Measurements from ENCODE around the gene PHACTR4. TPM values are rescaled to one million over a fixed set of nuclear protein-coding genes. Genes with fewer than 3 reads are reported as not detected.
"Not testable (repeated sequence)": the region's sequence is repeated elsewhere in the genome, so short reads cannot be mapped to it uniquely, and the experiment has no call there.

The PHACTR4 gene
- total and polyA plus RNA-seq, 9 donors, result 20.1 to 50.8 (median 31.8) TPM

DNA sequence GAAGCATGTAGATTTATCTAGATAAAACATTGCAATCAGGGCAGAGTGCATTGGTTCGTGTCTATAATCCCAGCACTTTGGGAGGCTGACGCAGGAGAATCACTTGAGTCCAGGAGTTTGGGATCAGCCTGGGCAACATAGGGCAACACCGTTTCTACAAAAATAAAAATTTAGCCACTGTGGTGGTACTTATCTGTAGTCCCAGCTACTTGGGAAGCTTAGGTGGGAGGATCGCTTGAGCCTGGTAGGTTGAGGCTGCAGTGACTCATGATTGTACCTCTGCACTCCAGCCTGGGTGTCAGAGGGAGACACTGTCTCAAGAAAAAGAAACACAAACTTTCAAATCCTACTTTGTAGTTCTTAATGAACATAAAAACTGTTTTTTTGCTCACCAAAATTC, 72.1 kb downstream of the PHACTR4 start:
- Histone ChIP-seq H3K27ac (no peak overlapping the region), H3K36me3 (no peaks in the 10 kb centered on the region), H3K9me3 (no peaks in the 10 kb centered on the region), H3K4me1 (ENCODE audit: insufficient read depth) (peaks cover 4% of the 10 kb centered on the region), H3K27me3 (no peaks in the 10 kb centered on the region), H3K4me3 (no peak overlapping the region)
- 88 to 93% (median 93%) methylated on average over 4 of the region's 4 CpGs for WGBS, 3 donors
- no peak for DNase-seq
- TF ChIP-seq EP300 (IDR thresholded peaks at IDR 0.05) (no peak), POLR2A (IDR thresholded peaks at IDR 0.05) (no peak)
- TF ChIP-seq, protein P1, sequence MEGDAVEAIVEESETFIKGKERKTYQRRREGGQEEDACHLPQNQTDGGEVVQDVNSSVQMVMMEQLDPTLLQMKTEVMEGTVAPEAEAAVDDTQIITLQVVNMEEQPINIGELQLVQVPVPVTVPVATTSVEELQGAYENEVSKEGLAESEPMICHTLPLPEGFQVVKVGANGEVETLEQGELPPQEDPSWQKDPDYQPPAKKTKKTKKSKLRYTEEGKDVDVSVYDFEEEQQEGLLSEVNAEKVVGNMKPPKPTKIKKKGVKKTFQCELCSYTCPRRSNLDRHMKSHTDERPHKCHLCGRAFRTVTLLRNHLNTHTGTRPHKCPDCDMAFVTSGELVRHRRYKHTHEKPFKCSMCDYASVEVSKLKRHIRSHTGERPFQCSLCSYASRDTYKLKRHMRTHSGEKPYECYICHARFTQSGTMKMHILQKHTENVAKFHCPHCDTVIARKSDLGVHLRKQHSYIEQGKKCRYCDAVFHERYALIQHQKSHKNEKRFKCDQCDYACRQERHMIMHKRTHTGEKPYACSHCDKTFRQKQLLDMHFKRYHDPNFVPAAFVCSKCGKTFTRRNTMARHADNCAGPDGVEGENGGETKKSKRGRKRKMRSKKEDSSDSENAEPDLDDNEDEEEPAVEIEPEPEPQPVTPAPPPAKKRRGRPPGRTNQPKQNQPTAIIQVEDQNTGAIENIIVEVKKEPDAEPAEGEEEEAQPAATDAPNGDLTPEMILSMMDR (IDR thresholded peaks at IDR 0.05), result no peak
- intact Hi-C loops (cut with DNase I), result no loop called here

DNA sequence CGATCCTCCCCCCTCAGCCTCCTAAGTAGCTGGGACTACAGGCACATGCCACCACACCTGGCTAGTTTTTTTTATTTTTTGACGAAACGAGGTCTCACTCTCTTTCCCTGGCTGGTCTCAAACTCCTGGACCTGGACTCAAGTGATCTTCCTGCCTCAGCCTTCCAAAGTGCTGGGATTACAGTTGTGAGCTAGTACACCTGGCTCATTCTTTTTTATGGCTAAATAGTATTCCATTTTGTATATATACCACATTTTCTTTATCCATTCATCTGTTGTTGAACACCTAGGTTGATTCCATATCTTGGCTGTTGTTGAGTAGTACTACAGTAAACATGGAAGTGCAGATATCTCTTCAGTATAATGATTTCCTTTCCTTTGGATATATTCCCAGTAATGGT, 74.0 kb downstream of the PHACTR4 start:
- no peak overlapping the region for H3K27ac ChIP-seq
- TF ChIP-seq, protein P1 (IDR thresholded peaks at IDR 0.05), result no peak
- TF ChIP-seq POLR2A (IDR thresholded peaks at IDR 0.05) (no peak), EP300 (IDR thresholded peaks at IDR 0.05) (no peak)
- H3K36me3 ChIP-seq, result no peaks in the 10 kb centered on the region
- intact Hi-C loops (cut with DNase I), result no loop called here
- H3K27me3 ChIP-seq, result no peaks in the 10 kb centered on the region
- WGBS, 3 donors, result 84 to 96% (median 95%) methylated on average over 3 of the region's 3 CpGs
- no peak overlapping the region for H3K4me3 ChIP-seq
- DNase-seq, result no peak
- no peaks in the 10 kb centered on the region for H3K4me1 ChIP-seq (ENCODE audit: insufficient read depth)
- no peaks in the 10 kb centered on the region for H3K9me3 ChIP-seq

DNA sequence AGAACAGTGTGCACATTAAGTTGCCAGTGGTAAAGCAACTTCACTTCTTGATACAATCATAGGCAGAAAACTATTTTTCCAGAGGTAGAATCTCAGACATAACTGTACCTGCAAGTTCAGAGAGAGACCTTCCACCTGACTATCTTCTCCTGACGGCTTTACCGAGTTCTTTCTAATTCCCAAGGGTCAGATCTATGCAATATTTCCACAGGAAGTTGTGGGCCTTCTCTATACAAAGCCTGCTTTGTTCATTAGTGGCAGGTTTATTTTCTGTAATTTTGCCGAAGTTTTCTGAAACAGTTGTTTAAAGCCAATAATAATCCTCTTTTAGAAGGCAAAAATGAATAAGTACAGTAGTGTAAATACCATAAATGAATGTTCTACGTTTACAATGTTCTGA, 78.1 kb downstream of the PHACTR4 start:
- Histone ChIP-seq H3K36me3 (no peaks in the 10 kb centered on the region), H3K27ac (no peak overlapping the region), H3K4me1 (ENCODE audit: insufficient read depth) (no peaks in the 10 kb centered on the region), H3K4me3 (no peak overlapping the region), H3K9me3 (no peaks in the 10 kb centered on the region), H3K27me3 (no peaks in the 10 kb centered on the region)
- DNase-seq, result no peak
- WGBS, 3 donors, result 72 to 79% (median 78%) methylated on average over 4 of the region's 4 CpGs
- intact Hi-C loops (cut with DNase I), result no loop called here
- TF ChIP-seq EP300 (IDR thresholded peaks at IDR 0.05) (no peak), POLR2A (IDR thresholded peaks at IDR 0.05) (no peak)
- TF ChIP-seq, protein P1 (IDR thresholded peaks at IDR 0.05), result no peak

DNA sequence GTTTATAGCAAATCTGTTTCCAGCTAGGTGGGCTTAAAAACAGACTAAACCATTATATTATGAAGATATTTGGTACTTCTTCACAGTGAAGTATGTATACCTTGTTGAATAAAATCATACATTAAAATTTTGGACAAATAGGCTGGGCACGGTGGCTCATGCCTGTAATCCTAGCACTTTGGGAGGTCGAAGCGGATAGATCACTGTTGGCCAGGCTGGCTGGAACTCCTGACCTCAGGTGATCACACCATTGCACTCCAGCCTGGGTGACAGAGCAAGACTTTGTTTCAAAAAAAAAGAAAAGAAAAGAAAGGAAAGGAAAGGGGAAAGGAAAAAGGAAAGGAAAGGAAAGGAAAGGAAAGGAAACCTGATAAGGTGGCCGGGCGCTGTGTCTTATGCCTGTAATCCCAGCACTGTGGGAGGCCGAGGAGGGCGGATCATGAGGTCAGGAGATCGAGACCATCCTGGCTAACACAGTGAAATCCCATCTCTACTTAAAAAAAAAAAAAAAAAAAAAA, 78.6 kb downstream of the PHACTR4 start:
- H3K4me1 ChIP-seq (ENCODE audit: insufficient read depth); H3K9me3 ChIP-seq; H3K4me3 ChIP-seq; H3K36me3 ChIP-seq; DNase-seq; intact Hi-C loops (cut with DNase I); H3K27me3 ChIP-seq; H3K27ac ChIP-seq: not testable (repeated sequence)
- 88 to 97% (median 95%) methylated on average over 8 of the region's 8 CpGs for WGBS, 3 donors

DNA sequence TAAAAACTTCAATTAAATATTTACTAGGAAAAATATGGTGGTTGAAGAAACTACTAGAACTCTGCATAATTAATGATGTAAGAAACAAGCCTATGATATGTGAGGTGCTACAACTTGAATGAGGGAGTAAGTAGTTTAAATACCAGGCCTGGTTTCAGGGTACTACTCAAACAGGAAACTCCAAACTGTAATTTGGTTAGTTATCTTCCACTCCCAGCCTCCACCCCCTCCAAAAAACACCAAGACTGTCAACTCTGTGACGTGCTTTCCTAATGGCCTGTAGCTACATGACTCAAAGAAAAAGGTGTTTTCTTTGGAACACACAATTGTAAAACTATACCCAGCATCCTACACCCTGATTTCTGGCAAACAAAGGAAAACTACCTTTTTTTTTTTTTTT, 80.4 kb downstream of the PHACTR4 start:
- intact Hi-C loops (cut with DNase I), result no loop called here
- TF ChIP-seq, protein P1 (IDR thresholded peaks at IDR 0.05), result no peak
- TF ChIP-seq POLR2A (IDR thresholded peaks at IDR 0.05), result no peak
- TF ChIP-seq EP300 (IDR thresholded peaks at IDR 0.05), result no peak
- WGBS, 3 donors, result 84 to 94% (median 85%) methylated on average over 1 of the region's 1 CpG
- Histone ChIP-seq H3K9me3 (no peaks in the 10 kb centered on the region), H3K27ac (no peak overlapping the region), H3K4me1 (ENCODE audit: insufficient read depth) (no peaks in the 10 kb centered on the region), H3K36me3 (no peaks in the 10 kb centered on the region), H3K27me3 (no peaks in the 10 kb centered on the region), H3K4me3 (no peak overlapping the region)
- DNase-seq, result no peak

All from ovary (tissue), 9 donors.